Tibial nerve (tissue), 4 donors: ENCODE results near the gene MXD4. TPM values are rescaled to one million over a fixed set of nuclear protein-coding genes. Genes with fewer than 3 reads are reported as not detected.

Experiments used
- DNase-seq, 2 donors: peaks; one replicate each; pipeline ENCODE4 v3.0.0-alpha.2; 2019; ENCODE audit warnings: low spot score in 2 of 2
- H3K27ac ChIP-seq, 4 donors: fragments of 200-600 bp; sonication (generic) in 3 of 4; one replicate each; pipeline ENCODE4 v1.5.1; 2017 to 2019; ENCODE audit warnings: mild to moderate bottlenecking in 1 of 4
- H3K27me3 ChIP-seq, 2 donors: fragments of 200-600 bp; sonication (generic) in 1 of 2; one replicate each; pipeline versions ENCODE4 v1.5.1 to v1.6.0; 2017 to 2019
- H3K36me3 ChIP-seq, 3 donors: fragments of 200-600 bp; sonication (generic); one replicate each; pipeline ENCODE4 v1.5.1; 2018 to 2019
- H3K4me1 ChIP-seq, 4 donors: fragments of 200-600 bp; sonication (generic) in 3 of 4; one replicate each; pipeline ENCODE4 v1.5.1; 2017 to 2019
- H3K4me3 ChIP-seq, 4 donors: fragments of 200-600 bp; sonication (generic) in 3 of 4; one replicate each; pipeline ENCODE4 v1.5.1; 2017 to 2019; ENCODE audit warnings: mild to moderate bottlenecking in 1 of 4, moderate library complexity in 1 of 4
- H3K9me3 ChIP-seq, 4 donors: fragments of 200-600 bp; sonication (generic) in 3 of 4; one replicate each; pipeline ENCODE4 v1.5.1; 2017 to 2019
- EP300 ChIP-seq, 2 donors: sonication (generic); formaldehyde crosslinking; IDR thresholded peaks; one replicate each; pipeline ENCODE4 v1.6.1; 2017; ENCODE audit warnings: antibody characterized with exemption in 2 of 2, mild to moderate bottlenecking in 1 of 2
- POLR2A ChIP-seq, 2 donors: fragments of 450-650 bp; IDR thresholded peaks; one replicate each; pipeline ENCODE4 v1.6.1; 2017; ENCODE audit warnings: antibody characterized with exemption in 2 of 2, mild to moderate bottlenecking in 2 of 2, moderate library complexity in 2 of 2
- WGBS, 2 donors: methylation state at CpG; one replicate each; pipeline ENCODE4 v1.1.5; 2018; 5-methylcytosine and 5-hydroxymethylcytosine counted together
- total RNA-seq, 4 donors: library from RNA; depleted of rRNA; stranded (reverse); fragments of >200 nt; gene quantifications; one replicate each; pipeline ENCODE4 v1.1.0, GENCODE V29; 2016
- TF ChIP-seq, protein P1 (sequence below), 5 experiments: fragments of 200-600 bp in 3 of 5; fragments of 450-650 bp in 2 of 5; sonication (generic) in 3 of 5; IDR thresholded peaks; one replicate each; pipeline ENCODE4 v1.5.1; 2016 to 2019; ENCODE audit warnings: antibody characterized with exemption in 5 of 5, mild to moderate bottlenecking in 3 of 5, moderate library complexity in 2 of 5

The MXD4 gene
- total RNA-seq, 4 donors from 2014 or later: 62.4 to 77.1 (median 62.9) TPM

DNA sequence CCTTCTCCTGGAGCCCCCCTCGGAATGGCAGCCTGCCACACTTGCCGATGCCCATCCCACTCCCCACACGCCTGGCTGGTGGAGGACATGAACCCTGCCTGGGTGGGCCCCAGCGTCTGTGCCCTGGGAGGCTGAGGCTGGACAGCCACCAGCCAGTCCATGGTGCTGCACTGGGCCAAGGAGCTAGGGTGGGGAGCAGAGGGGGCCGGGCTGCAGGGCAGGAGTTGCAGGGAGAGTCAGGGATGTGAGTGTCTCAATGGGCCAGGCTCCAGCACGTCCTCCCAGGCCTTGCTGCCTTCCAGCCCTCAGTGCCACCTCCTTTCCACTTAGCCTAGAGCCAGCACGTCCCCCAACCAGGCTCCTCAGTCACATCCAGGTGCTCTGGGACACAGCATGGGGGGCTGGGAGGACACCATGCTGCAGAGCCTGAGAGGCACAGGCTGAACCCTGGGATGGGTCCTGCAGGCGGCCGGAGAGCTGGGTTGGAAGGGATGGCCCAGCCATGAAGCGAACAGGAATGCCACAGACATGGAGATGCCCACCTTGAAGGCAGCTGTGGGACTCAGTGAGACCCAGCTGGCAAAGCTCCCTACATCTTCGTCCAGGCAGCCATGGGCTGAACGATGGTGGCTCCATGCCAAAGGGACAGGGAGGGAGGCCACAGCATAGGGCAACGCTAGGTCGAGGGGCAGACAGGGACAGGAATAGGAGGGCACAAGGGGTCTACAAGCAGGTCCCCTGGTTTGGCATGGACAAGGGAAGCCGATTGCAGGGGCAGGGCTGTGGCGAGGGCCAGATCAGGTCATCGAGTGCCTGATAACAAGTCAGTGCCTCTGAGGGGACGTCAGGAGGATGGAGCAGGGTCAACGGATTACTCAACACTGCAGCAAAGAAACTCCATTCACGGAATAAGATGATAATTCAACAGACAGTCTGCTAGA lies 30.1 kb upstream of the MXD4 start:
- Histone ChIP-seq H3K27ac (peak overlapping the region in 1 of 4 donors; percentile 15), H3K9me3 (no peaks in the 10 kb centered on the region), H3K27me3 (no peaks in the 10 kb centered on the region), H3K4me1 (peaks cover 0 to 13% (median 0%) of the 10 kb centered on the region in 4 donors), H3K4me3 (no peak overlapping the region), H3K36me3 (peaks cover 0 to 7% (median 0%) of the 10 kb centered on the region in 3 donors)
- TF ChIP-seq, protein P1, sequence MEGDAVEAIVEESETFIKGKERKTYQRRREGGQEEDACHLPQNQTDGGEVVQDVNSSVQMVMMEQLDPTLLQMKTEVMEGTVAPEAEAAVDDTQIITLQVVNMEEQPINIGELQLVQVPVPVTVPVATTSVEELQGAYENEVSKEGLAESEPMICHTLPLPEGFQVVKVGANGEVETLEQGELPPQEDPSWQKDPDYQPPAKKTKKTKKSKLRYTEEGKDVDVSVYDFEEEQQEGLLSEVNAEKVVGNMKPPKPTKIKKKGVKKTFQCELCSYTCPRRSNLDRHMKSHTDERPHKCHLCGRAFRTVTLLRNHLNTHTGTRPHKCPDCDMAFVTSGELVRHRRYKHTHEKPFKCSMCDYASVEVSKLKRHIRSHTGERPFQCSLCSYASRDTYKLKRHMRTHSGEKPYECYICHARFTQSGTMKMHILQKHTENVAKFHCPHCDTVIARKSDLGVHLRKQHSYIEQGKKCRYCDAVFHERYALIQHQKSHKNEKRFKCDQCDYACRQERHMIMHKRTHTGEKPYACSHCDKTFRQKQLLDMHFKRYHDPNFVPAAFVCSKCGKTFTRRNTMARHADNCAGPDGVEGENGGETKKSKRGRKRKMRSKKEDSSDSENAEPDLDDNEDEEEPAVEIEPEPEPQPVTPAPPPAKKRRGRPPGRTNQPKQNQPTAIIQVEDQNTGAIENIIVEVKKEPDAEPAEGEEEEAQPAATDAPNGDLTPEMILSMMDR (IDR thresholded peaks at IDR 0.05): no peak
- TF ChIP-seq EP300 (IDR thresholded peaks at IDR 0.05) (no peak), POLR2A (IDR thresholded peaks at IDR 0.05) (no peak)
- peak in 1 of 2 donors; percentile 8 for DNase-seq
- 72% methylated on average over 15 to 20 of the region's 20 CpGs for WGBS, 2 donors

DNA sequence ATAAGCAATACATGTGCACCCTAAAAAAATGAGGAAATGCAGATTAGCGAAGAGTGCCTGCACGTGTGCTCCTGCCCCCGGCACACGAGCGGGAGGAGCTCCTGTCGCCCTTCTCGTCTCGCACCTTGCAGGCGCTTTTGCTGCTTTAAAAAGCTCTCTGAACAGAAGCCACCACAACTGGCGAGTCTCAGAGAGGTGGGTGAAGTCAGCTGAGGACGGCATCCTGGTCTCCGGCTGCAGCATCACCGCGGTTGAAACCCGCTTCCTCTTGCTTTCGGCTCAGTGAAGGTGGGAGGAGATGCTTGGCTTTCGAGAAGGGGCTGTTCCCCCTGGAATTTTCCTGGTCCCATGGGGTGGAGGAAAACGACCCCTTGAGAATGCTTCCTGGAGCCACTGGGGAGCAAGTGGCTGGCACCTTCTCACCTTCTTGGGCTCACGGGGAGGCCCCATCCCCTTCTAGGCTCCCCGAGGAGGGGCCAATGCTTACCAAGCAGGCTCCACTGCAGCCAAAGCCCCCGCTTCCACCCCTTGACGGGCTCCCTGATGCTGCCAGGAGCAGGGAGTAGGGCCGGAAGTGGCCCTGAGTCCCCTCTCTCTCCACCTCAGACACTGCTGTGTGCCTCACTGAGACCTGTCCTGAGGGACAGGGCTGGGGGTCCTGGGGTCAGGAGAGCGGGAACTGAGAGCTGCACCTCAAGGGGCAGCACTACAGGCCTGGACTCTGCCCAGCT lies 29.2 kb upstream of the MXD4 start:
- TF ChIP-seq, protein P1 (IDR thresholded peaks at IDR 0.05): no peak
- TF ChIP-seq POLR2A (IDR thresholded peaks at IDR 0.05) (no peak), EP300 (IDR thresholded peaks at IDR 0.05) (no peak)
- Histone ChIP-seq H3K4me1 (peaks cover 0 to 14% (median 0%) of the 10 kb centered on the region in 4 donors), H3K36me3 (peaks cover 0 to 5% (median 0%) of the 10 kb centered on the region in 3 donors), H3K9me3 (no peaks in the 10 kb centered on the region), H3K4me3 (no peak overlapping the region), H3K27ac (no peak overlapping the region), H3K27me3 (no peaks in the 10 kb centered on the region)
- peak in 1 of 2 donors; percentile 5 for DNase-seq
- 72 to 75% methylated on average over 20 to 23 of the region's 24 CpGs for WGBS, 2 donors

DNA sequence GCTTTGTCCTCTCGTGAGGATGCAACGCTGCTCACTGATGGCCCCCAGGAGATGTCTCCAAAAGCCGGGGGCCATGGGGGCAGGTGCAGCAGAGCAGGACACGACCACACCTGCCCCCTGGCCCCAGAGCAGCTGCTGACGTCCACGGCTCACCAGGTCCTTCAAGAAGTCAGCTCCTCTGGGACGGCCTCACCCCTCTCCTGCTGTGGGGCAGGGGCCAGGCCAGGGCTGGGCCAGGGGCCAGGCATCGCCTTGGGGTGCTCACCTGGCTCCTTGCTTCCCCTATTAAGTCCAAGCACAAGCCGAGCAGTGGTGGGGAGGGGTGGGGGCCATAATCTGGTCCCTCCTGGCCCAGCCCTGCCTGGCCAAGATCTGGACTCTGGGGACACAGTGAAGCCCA lies 28.6 kb upstream of the MXD4 start:
- Histone ChIP-seq H3K9me3 (no peaks in the 10 kb centered on the region), H3K4me1 (peaks cover 0 to 18% (median 0%) of the 10 kb centered on the region in 4 donors), H3K36me3 (no peaks in the 10 kb centered on the region), H3K4me3 (no peak overlapping the region), H3K27me3 (no peaks in the 10 kb centered on the region), H3K27ac (no peak overlapping the region)
- WGBS, 2 donors: 79 to 91% methylated on average over 8 to 9 of the region's 9 CpGs
- TF ChIP-seq, protein P1 (IDR thresholded peaks at IDR 0.05): no peak
- no peak for TF ChIP-seq POLR2A (IDR thresholded peaks at IDR 0.05)
- TF ChIP-seq EP300 (IDR thresholded peaks at IDR 0.05): no peak
- peak in 1 of 2 donors; percentile 6 for DNase-seq

DNA sequence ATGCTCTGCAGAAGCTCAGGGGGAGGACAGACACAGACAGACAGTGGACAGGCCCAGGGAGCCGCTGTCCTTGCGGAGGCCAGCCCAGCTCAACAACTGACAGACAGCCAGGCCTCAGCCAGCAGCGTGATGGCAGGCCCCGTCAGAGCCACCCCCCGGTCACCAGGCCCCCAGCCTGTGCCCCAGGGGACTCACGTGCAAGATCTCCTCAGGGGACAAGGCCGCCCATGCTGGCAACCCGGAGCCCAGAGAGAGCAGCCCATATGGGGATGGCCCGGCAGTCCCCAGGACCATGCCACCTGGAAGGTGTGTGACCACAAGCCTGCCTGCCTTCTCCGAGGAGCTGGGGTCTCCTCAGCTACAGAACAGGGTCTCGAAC lies 28.0 kb upstream of the MXD4 start:
- TF ChIP-seq EP300 (IDR thresholded peaks at IDR 0.05) (no peak), POLR2A (IDR thresholded peaks at IDR 0.05) (no peak)
- TF ChIP-seq, protein P1 (IDR thresholded peaks at IDR 0.05): no peak
- WGBS, 2 donors: 80 to 95% methylated on average over 2 to 4 of the region's 11 CpGs
- H3K36me3 ChIP-seq: no peaks in the 10 kb centered on the region
- H3K4me1 ChIP-seq: peaks cover 0 to 18% (median 0%) of the 10 kb centered on the region in 4 donors
- H3K27me3 ChIP-seq: no peaks in the 10 kb centered on the region
- H3K27ac ChIP-seq: no peak overlapping the region
- no peak overlapping the region for H3K4me3 ChIP-seq
- no peaks in the 10 kb centered on the region for H3K9me3 ChIP-seq
- DNase-seq: peak in 1 of 2 donors; percentile 5
